Measurements from ENCODE around the gene PROCR.
A peak's percentile ranks its signal among the peaks of the same experiment; 100 is the strongest.

PROCR gene

DNA sequence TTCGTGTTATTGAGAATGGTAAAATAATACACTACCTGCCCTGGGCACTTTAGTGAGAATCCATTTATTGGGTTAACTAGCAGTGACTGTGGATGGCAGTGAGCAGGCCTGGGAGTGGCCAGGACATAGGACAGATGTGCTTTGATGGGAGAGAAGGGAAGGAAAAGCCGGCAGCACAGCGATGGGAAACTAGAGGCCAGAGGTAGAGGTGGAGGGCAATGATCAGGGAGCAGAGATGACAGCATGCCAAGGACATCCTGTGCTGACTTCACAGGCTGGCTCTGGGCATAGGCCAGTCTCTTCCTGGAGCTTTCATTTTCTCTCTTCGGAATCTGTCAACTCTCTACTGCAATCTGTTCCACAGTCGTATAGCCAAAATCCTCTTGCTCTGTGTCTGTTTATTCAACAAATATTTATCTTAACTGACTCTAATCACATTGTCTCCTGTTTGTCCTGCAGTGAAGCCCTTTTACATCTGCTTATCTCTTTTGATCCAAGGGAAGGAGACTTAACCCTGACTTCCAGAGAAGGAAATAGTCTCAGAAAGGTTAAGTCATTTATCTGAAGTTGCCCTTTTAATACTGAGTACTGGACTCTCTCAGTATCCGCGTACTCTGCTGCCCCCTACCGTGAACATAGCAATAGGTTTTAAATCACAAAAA, 36.2 kb downstream of the PROCR start:
- TF ChIP-seq RAD21 (IDR thresholded peaks at IDR 0.05; ENCODE audit: low read depth): peak; percentile 99
- no peak for TF ChIP-seq NFIC (IDR thresholded peaks at IDR 0.05)

DNA sequence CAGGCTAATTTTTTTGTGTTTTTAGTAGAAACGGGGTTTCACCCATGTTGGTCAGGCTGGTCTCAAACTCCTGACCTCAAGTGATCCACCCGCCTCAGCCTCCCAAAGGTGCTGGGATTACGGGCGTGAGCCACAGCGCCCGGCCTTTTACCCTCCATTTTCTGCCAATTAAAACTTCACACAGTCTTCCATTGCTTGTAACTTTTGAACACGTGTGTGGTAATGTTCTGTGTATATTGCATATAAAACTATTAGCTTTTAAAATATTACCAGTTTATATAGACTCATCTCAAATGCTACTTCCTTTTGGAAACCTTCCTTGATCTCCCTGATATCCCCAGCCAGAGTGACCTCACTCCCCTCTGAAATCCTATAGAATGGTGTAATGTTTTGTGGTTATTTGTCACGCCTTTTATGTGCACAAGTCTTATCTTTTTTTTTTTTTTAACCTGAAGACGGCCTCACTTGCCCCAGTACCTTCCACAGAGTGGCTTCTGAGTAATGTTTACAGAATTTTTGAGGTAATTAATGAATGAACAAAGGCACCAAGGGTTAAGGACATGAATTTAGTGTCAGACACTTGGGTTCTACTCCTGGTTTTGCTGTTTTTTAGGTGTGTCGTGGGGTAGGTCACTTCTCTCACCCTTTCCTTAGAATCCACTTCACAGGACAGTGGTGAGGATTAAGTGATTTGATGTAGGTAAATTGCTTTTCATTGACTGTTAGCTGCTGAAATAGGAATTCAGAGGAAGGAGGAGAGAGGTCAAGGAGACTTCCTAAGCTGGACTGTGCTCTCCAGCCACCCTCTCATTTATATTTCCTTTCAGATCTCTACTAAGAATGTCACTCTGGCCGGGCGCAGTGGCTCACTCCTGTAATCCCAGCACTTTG, 43.4 kb downstream of the PROCR start:
- no peak for TF ChIP-seq EGR1 (IDR thresholded peaks at IDR 0.05)
- TF ChIP-seq TAF1 (IDR thresholded peaks at IDR 0.05; ENCODE audit: low read depth): no peak
- no peak for TF ChIP-seq TEAD4 (IDR thresholded peaks at IDR 0.05)
- no peak for TF ChIP-seq TCF12 (IDR thresholded peaks at IDR 0.05; ENCODE audit: low read depth)
- no peak for TF ChIP-seq EP300 (IDR thresholded peaks at IDR 0.05; ENCODE audit: borderline replicate concordance)
- no peak for TF ChIP-seq YY1 (IDR thresholded peaks at IDR 0.05; ENCODE audit: low read depth)
- TF ChIP-seq CREB1 (IDR thresholded peaks at IDR 0.05; ENCODE audit: low read depth): no peak
- TF ChIP-seq ZBTB7A (IDR thresholded peaks at IDR 0.05; ENCODE audit: low read depth): no peak
- no peak for TF ChIP-seq CEBPB (IDR thresholded peaks at IDR 0.05)
- TF ChIP-seq RAD21 (IDR thresholded peaks at IDR 0.05; ENCODE audit: low read depth): no peak
- TF ChIP-seq, protein P1, sequence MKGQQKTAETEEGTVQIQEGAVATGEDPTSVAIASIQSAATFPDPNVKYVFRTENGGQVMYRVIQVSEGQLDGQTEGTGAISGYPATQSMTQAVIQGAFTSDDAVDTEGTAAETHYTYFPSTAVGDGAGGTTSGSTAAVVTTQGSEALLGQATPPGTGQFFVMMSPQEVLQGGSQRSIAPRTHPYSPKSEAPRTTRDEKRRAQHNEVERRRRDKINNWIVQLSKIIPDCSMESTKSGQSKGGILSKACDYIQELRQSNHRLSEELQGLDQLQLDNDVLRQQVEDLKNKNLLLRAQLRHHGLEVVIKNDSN (IDR thresholded peaks at IDR 0.05): no peak
- TF ChIP-seq, protein P2, sequence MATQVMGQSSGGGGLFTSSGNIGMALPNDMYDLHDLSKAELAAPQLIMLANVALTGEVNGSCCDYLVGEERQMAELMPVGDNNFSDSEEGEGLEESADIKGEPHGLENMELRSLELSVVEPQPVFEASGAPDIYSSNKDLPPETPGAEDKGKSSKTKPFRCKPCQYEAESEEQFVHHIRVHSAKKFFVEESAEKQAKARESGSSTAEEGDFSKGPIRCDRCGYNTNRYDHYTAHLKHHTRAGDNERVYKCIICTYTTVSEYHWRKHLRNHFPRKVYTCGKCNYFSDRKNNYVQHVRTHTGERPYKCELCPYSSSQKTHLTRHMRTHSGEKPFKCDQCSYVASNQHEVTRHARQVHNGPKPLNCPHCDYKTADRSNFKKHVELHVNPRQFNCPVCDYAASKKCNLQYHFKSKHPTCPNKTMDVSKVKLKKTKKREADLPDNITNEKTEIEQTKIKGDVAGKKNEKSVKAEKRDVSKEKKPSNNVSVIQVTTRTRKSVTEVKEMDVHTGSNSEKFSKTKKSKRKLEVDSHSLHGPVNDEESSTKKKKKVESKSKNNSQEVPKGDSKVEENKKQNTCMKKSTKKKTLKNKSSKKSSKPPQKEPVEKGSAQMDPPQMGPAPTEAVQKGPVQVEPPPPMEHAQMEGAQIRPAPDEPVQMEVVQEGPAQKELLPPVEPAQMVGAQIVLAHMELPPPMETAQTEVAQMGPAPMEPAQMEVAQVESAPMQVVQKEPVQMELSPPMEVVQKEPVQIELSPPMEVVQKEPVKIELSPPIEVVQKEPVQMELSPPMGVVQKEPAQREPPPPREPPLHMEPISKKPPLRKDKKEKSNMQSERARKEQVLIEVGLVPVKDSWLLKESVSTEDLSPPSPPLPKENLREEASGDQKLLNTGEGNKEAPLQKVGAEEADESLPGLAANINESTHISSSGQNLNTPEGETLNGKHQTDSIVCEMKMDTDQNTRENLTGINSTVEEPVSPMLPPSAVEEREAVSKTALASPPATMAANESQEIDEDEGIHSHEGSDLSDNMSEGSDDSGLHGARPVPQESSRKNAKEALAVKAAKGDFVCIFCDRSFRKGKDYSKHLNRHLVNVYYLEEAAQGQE (IDR thresholded peaks at IDR 0.05; ENCODE audit: low read depth): no peak
- no peak for TF ChIP-seq FOXM1 (IDR thresholded peaks at IDR 0.05; ENCODE audit: borderline replicate concordance, low read depth)
- TF ChIP-seq, protein P3, sequence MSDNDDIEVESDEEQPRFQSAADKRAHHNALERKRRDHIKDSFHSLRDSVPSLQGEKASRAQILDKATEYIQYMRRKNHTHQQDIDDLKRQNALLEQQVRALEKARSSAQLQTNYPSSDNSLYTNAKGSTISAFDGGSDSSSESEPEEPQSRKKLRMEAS (IDR thresholded peaks at IDR 0.05): no peak
- no peak for TF ChIP-seq NFIC (IDR thresholded peaks at IDR 0.05)

DNA sequence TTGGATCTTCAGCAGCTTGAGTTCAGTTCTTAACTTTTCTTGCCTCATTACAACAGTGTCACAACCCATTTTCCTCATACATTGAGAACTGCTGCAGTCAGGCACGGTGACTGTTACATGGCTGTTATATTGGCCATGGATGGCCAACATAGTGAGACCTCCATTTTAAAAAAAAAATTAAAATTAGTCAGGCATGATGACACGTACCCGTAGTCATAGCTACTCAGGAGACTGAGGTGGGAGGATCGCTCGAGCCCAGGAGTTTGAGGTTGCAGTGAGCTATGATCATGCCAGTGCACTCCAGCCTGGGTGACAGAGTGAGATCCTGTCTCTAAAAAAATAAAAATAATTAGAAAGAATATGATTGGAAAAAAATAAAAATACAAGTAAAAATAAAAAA, 44.7 kb downstream of the PROCR start:
- TF ChIP-seq, protein P1 (IDR thresholded peaks at IDR 0.05): no peak
- TF ChIP-seq YY1 (IDR thresholded peaks at IDR 0.05; ENCODE audit: low read depth) (no peak), NFIC (IDR thresholded peaks at IDR 0.05) (no peak), CEBPB (IDR thresholded peaks at IDR 0.05) (no peak), CREB1 (IDR thresholded peaks at IDR 0.05; ENCODE audit: low read depth) (no peak), EP300 (IDR thresholded peaks at IDR 0.05; ENCODE audit: borderline replicate concordance) (no peak), TAF1 (IDR thresholded peaks at IDR 0.05; ENCODE audit: low read depth) (no peak), TCF12 (IDR thresholded peaks at IDR 0.05; ENCODE audit: low read depth) (no peak), TEAD4 (IDR thresholded peaks at IDR 0.05) (no peak), ZBTB7A (IDR thresholded peaks at IDR 0.05; ENCODE audit: low read depth) (no peak), RAD21 (IDR thresholded peaks at IDR 0.05; ENCODE audit: low read depth) (no peak), EGR1 (IDR thresholded peaks at IDR 0.05) (no peak), FOXM1 (IDR thresholded peaks at IDR 0.05; ENCODE audit: borderline replicate concordance, low read depth) (no peak)
- TF ChIP-seq, protein P2 (IDR thresholded peaks at IDR 0.05; ENCODE audit: low read depth): no peak
- TF ChIP-seq, protein P3 (IDR thresholded peaks at IDR 0.05): no peak

DNA sequence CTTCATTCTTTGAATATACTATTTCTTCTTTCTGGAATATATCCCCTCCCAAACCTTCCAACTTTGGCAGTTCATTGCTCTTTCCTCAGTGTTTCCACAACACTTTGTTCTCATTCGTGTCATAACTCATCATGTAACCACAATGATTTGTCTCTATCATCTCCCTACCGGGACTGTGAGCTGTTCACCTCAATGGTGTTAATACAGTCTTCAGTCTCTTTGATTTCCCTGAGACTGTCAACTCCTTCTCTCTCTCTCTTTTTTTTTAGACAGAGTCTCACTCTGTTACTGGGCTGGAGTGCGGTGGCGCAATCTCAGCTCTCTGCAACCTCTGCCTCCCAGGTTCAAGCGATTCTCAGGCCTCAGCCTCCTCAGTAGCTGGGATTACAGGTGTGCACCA, 52.1 kb downstream of the PROCR start:
- TF ChIP-seq RAD21 (IDR thresholded peaks at IDR 0.05; ENCODE audit: low read depth): no peak
- TF ChIP-seq, protein P2 (IDR thresholded peaks at IDR 0.05; ENCODE audit: low read depth): no peak
- TF ChIP-seq YY1 (IDR thresholded peaks at IDR 0.05; ENCODE audit: low read depth): no peak
- TF ChIP-seq NFIC (IDR thresholded peaks at IDR 0.05): no peak
